Esophagus muscularis mucosa (tissue), 4 donors: Measurements from ENCODE around the gene NCMAP.

Experiments
- CTCF ChIP-seq, 3 experiments: fragments of 200-600 bp in 2 of 3; fragments of 450-650 bp in 1 of 3; sonication (generic) in 2 of 3; IDR thresholded peaks; one replicate each; pipeline ENCODE4 v1.5.1; 2017 to 2019; ENCODE audit warnings: antibody characterized with exemption in 3 of 3, mild to moderate bottlenecking in 2 of 3, moderate library complexity in 1 of 3
- EP300 ChIP-seq: sonication (generic); formaldehyde crosslinking; IDR thresholded peaks from one replicate; pipeline ENCODE4 v1.6.1; 2017; ENCODE audit warnings: antibody characterized with exemption
- POLR2A ChIP-seq: fragments of 450-650 bp; IDR thresholded peaks from one replicate; pipeline ENCODE4 v1.6.1; 2017; ENCODE audit warnings: antibody characterized with exemption, moderate library complexity, mild to moderate bottlenecking, low read depth
- POLR2AphosphoS5 ChIP-seq, 2 donors: sonication (generic); formaldehyde crosslinking; IDR thresholded peaks; one replicate each; pipeline ENCODE4 v1.6.1; 2017; ENCODE audit warnings: antibody characterized with exemption in 2 of 2

- no peak for TF ChIP-seq CTCF (IDR thresholded peaks at IDR 0.05)
- no peak for TF ChIP-seq EP300
- TF ChIP-seq POLR2AphosphoS5 (IDR thresholded peaks at IDR 0.05), result no peak
- no peak for TF ChIP-seq POLR2A
Measured at GRCh38 chr1:24586119-24586518, 30.2 kb downstream of the NCMAP start.
